Activated gamma-delta T cell treated with anti-CD3 and anti-CD28 coated beads, Interleukin-2, amount 50 U/mL, for 16 hours (primary cell): Measurements from ENCODE around the gene RGL3.
A peak's percentile ranks its signal among the peaks of the same experiment; 100 is the strongest.
"Not testable (repeated sequence)": the region's sequence is repeated elsewhere in the genome, so short reads cannot be mapped to it uniquely, and the experiment has no call there.

ENCODE experiments used
- DNase-seq: peaks from one replicate; pipeline ENCODE4 v3.0.0-alpha.2; 2020; ENCODE audit warnings: low read depth

RGL3 gene

DNA sequence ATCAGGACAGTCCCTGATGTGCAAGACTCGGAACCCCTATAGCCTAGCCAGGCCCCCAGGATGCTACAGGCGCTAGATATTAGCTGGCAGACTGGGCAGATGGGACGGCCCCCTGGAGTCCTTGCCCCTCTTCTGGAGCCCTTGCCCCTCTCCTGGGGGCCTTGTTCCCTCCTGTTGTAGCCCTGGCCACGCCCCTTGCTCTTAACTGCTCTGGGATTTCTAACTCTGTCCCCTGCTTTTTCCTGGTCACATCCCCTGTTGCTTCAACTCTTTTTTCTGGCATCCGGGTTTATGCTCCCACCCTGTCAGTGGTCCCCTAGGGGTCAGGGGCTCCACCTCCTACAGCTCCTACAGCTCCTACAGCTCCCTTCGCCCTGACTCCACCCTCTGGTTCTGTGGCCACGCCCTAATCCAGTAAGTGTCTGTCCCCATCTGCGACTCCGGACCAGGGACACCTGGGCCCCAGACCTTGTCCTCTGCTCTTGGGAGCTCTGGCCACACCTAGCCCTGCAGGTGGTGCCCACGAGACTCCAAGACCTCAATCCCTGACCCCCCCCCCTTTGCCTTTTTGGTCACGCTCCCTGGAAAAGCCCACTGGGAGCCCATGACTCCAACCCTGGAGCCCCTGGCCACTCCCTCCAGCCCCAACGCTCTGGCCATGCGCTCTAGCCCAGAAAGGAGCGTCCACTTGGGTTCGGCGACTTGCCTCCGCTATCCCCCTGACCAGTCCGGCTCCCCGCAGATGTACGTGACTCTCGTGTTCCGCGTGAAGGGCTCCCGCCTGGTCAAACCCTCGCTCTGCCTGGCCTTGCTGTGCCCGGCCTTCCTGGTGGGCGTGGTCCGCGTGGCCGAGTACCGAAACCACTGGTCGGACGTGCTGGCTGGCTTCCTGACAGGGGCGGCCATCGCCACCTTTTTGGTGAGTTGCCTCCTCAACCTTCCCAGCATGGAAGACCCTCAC is 57.1 kb downstream of the RGL3 start:
- no peak for DNase-seq

DNA sequence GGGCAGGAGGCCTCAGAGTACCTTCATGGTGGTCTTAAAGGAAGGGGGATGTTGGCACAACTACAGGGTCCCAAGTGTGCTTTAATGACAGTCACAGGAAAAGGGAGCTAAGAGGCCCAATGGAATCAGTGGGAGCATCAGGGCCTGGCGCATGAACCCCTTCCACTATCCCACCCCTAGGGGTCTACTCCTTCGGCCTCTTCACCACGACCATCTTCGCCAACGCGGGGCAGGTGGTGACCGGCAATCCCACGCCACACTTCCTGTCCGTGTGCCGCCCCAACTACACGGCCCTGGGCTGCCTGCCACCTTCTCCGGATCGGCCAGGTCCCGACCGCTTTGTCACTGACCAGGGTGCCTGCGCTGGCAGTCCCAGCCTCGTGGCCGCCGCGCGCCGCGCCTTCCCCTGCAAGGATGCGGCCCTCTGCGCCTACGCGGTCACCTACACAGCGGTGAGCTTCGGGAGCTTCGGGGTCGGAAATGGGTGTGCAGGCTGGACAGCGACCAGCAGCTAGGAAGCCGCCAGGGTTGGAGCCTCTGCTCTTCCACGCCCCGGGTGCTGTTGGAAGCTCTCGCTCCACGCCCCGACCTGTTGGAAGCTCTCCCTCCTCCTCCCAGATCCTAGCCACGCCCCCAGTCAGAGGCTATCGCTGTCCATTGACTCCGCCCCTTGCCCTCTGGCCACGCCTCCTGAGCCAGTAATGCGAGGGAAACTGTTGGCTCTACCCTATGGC is 57.9 kb downstream of the RGL3 start:
- no peak for DNase-seq

GRCh38 chr19:11359421-11359820 is 59.7 kb downstream of the RGL3 start:
- no peak for DNase-seq

DNA sequence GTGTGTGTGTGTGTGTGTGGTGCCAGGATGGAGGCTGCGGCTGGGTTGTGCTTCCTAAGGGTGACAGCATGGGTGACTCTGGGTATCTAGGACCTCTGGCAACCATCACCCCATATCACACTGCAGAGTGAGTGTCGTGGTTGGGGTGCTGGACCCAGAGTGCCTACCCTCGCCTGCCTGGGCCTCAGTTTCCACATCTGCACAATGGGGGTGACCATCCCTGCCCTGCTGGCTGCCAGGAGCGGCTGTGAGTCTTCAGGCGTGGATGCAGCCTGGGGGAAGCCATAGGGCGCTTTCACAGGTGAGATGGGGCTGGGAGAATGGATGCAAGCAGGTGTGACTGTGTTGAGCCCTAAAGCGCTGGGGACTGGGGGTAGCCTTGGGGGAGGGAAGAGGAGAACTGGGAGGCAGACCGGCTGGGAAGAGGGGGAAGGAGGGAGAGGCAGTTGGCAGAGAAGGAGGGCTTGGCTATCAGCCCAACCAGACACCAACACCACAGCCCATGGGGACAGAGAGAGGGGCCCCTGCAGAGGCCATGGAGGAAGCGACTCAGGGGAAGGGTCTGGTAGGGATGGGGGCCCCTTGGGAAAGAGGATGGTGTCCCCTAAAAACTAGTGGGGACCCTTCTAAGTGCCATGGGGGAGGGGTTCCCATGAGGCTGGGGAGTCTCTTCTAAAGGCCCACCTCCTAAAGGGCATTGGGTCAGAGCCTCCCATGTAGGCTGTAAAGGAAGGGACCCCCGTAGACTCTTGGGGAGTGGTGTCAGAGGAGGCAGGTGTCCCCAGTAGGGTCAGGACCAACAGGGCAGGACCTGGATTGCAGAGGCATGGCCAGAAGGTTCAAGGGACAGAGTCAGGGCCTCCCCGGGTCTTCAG is 62.2 kb downstream of the RGL3 start:
- DNase-seq = no peak

GRCh38 chr19:11356074-11356397 is 63.1 kb downstream of the RGL3 start:
- no peak for DNase-seq

DNA sequence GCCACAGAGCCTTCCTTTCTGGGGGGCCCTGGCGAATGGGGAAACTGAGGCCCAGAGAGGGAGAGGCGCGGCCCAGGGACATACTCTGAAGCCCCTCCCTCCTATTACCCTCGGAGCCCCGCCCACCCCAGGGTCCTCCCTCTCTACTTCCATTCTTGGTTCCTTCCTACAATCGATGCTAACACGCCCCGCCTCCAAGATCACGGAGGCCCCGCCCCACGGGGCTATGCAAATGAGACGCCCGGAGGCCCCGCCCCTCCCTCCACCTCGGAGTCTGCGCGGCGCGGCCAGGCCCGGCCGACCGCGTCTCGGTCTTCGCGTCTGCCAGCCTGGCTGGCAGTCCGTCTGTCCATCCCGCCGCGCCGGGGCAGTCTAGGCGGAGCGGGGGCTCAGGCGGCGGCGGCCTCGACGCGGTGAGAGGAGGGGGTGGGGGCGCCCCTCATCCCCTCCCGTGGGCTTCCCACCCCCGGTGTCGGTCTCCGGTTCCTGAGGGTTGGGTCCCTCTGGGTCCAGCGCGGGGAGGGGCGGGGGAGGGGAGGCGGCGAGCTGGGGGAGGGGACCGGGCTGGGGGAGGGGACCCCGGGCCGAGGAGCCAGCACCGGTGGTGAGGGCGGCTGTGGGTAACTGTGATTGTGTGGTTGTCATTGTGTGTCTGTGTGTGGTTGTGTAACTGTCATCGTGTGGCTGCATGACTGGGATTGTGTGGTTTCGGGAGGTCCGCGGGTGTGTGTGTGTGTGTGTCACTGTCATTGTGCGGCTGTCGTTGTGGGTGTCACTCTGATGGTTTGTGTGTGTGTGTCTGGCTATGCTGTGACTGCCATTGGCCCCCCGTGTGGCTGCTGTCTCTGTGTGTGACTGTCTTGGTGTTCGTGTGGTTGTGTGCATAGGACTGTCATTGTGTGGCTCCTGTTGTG is 63.7 kb downstream of the RGL3 start, which contains the start of gene PLPPR2:
TSS of gene PLPPR2 (plus strand) at position 273 of the 914 bp plus-strand sequence. CDS start 2,242 bp downstream, outside the sequence.
- peak; percentile 66 for DNase-seq

- not testable (repeated sequence) for DNase-seq
Measured at GRCh38 chr19:11354102-11354501, 65.0 kb downstream of the RGL3 start.

- no peak for DNase-seq
Measured at GRCh38 chr19:11349171-11349570, 69.9 kb downstream of the RGL3 start.

- DNase-seq = no peak
Measured at GRCh38 chr19:11347546-11348039, 71.5 kb downstream of the RGL3 start.

- DNase-seq = peak; percentile 99
Measured at GRCh38 chr19:11346104-11346940, 72.8 kb downstream of the RGL3 start, which contains the start of the genes CCDC159 and TMEM205. Gene CCDC159 (plus strand): TSS chr19:11346519. CDS start chr19:11346607, 88 bp downstream. Gene TMEM205 (minus strand): TSS chr19:11346268. CDS start chr19:11345619, 649 bp downstream.

- no peak for DNase-seq
Measured at GRCh38 chr19:11345122-11345803, 73.9 kb downstream of the RGL3 start.
